HG03460 (cell line): ENCODE data around the gene P2RY11.

ENCODE experiments used
- ATAC-seq: cut with Tn5 transposase; IDR thresholded peaks from one replicate; pipeline ENCODE4 v1.9.1; 2021; ENCODE audit not compliant: unreplicated experiment

The P2RY11 gene

GRCh38 chr19:10139952-10140351 is 28.5 kb downstream of the P2RY11 start:
- no peak for ATAC-seq

- ATAC-seq = no peak
Measured at GRCh38 chr19:10141479-10141878, 30.0 kb downstream of the P2RY11 start.

- no peak for ATAC-seq
Measured at GRCh38 chr19:10141973-10142372, 30.5 kb downstream of the P2RY11 start.

GRCh38 chr19:10142701-10143375 is 31.3 kb downstream of the P2RY11 start:
- ATAC-seq = no peak

GRCh38 chr19:10143681-10144080 is 32.2 kb downstream of the P2RY11 start:
- ATAC-seq = no peak

- ATAC-seq = no peak
Measured at GRCh38 chr19:10144361-10144760, 32.9 kb downstream of the P2RY11 start.

GRCh38 chr19:10145031-10145430 is 33.5 kb downstream of the P2RY11 start:
- no peak for ATAC-seq

GRCh38 chr19:10146142-10146541 is 34.6 kb downstream of the P2RY11 start:
- ATAC-seq = no peak

- no peak for ATAC-seq
Measured at GRCh38 chr19:10149427-10149826, 37.9 kb downstream of the P2RY11 start.

- ATAC-seq = no peak
Measured at GRCh38 chr19:10151521-10151920, 40.0 kb downstream of the P2RY11 start.

GRCh38 chr19:10152100-10152499 is 40.6 kb downstream of the P2RY11 start:
- ATAC-seq = no peak

GRCh38 chr19:10155839-10156238 is 44.3 kb downstream of the P2RY11 start:
- ATAC-seq = no peak

- ATAC-seq = no peak
Measured at GRCh38 chr19:10158071-10158470, 46.6 kb downstream of the P2RY11 start.

- ATAC-seq = no peak
Measured at GRCh38 chr19:10158485-10158884, 47.0 kb downstream of the P2RY11 start.

- ATAC-seq = no peak
Measured at GRCh38 chr19:10159610-10160009, 48.1 kb downstream of the P2RY11 start.

- ATAC-seq = no peak
Measured at GRCh38 chr19:10163536-10163935, 52.0 kb downstream of the P2RY11 start.
